Ovary (tissue), 3 donors: ENCODE measurements around the gene URI1.

Experiments used
- CTCF ChIP-seq, 3 donors: fragments of 450-650 bp in 2 of 3; fragments of 200-600 bp in 1 of 3; IDR thresholded peaks; one replicate each; pipeline versions ENCODE4 v1.5.1 to v1.8.0; 2016 to 2022; ENCODE audit warnings: antibody characterized with exemption in 3 of 3, mild to moderate bottlenecking in 1 of 3
- EP300 ChIP-seq: sonication (generic); formaldehyde crosslinking; IDR thresholded peaks from one replicate; pipeline ENCODE4 v1.6.1; 2017; ENCODE audit warnings: antibody characterized with exemption
- donor health status: DM: no; HTN: no; CAD: no.

- no peak for TF ChIP-seq CTCF (IDR thresholded peaks at IDR 0.05)
- no peak for TF ChIP-seq EP300
Measured at GRCh38 chr19:29988351-29988750, 46.3 kb downstream of the URI1 start.
